GM12891 (cell line): ENCODE data around the gene CFC1.
"Not testable (repeated sequence)": the region's sequence is repeated elsewhere in the genome, so short reads cannot be mapped to it uniquely, and the experiment has no call there.

ENCODE experiments used
- POLR2A ChIP-seq: IDR thresholded peaks from 2 replicates; pipeline ENCODE4 v1.6.1; 2011; ENCODE audit warnings: low read depth, low read length, control low read depth
- POLR2AphosphoS5 ChIP-seq: IDR thresholded peaks from 2 replicates; pipeline ENCODE4 v1.6.1; 2011; ENCODE audit warnings: low read depth, low read length, control low read depth
- TAF1 ChIP-seq: IDR thresholded peaks from 2 replicates; pipeline ENCODE4 v1.6.1; 2011; ENCODE audit warnings: low read depth, low read length, control low read depth

- TF ChIP-seq POLR2A, POLR2AphosphoS5, TAF1: not testable (repeated sequence)
These were observed 54.4 kb downstream of the CFC1 start for GRCh38 chr2:130544978-130545377.
